Natural killer cell (primary cell): ENCODE measurements around the gene WFDC1. TPM values are rescaled to one million over a fixed set of nuclear protein-coding genes. Genes with fewer than 3 reads are reported as not detected.
A peak's percentile ranks its signal among the peaks of the same experiment; 100 is the strongest.

ENCODE experiments used
- ATAC-seq, 3 donors: fragments of 150-1000 bp in 2 of 3; fragments of 200-7000 bp in 1 of 3; cut with Tn5 transposase; 1 replicate in 1 of 3; 2 replicates in 2 of 3; pipeline ENCODE4 v1.10.0; 2021; ENCODE audit warnings: mild to moderate bottlenecking in 2 of 3, moderate library complexity in 2 of 3
- DNase-seq, 2 donors: peaks; one replicate each; pipeline versions ENCODE4 v3.0.0 to v3.0.0-alpha.2; 2013 to 2021; ENCODE audit warnings: mixed read lengths in 1 of 2
- H3K27ac ChIP-seq: one replicate; pipeline ENCODE4 v1.5.1; 2013; ENCODE audit warnings: mild to moderate bottlenecking, low read length
- H3K27me3 ChIP-seq: one replicate; pipeline ENCODE4 v1.6.1; 2013; ENCODE audit warnings: low read length; ENCODE audit not compliant: control insufficient read depth, insufficient read depth
- H3K36me3 ChIP-seq: one replicate; pipeline ENCODE4 v1.6.1; 2013; ENCODE audit warnings: low read length; ENCODE audit not compliant: control insufficient read depth, insufficient read depth
- H3K4me1 ChIP-seq: one replicate; pipeline ENCODE4 v1.6.1; 2013; ENCODE audit warnings: low read length; ENCODE audit not compliant: control insufficient read depth, insufficient read depth
- H3K4me3 ChIP-seq: one replicate; pipeline ENCODE4 v1.5.1; 2013; ENCODE audit warnings: low read length
- H3K9me3 ChIP-seq: one replicate; pipeline ENCODE4 v1.6.1; 2013; ENCODE audit warnings: low read length; ENCODE audit not compliant: control insufficient read depth, insufficient read depth
- H3K27ac Mint-ChIP-seq, 2 donors: one replicate each; pipeline ENCODE4 v1.8.0; 2022; ENCODE audit warnings: mild to moderate bottlenecking in 2 of 2, mixed read lengths in 2 of 2, moderate library complexity in 1 of 2
- H3K27me3 Mint-ChIP-seq, 2 donors: one replicate each; pipeline ENCODE4 v1.8.0; 2022; ENCODE audit warnings: low read depth in 2 of 2, mixed read lengths in 2 of 2
- H3K36me3 Mint-ChIP-seq: one replicate; pipeline ENCODE4 v1.8.0; 2022; ENCODE audit warnings: mixed read lengths
- H3K4me1 Mint-ChIP-seq, 2 donors: one replicate each; pipeline ENCODE4 v1.8.0; 2022; ENCODE audit warnings: mixed read lengths in 2 of 2
- H3K4me3 Mint-ChIP-seq: one replicate; pipeline ENCODE4 v1.8.0; 2022; ENCODE audit warnings: mild to moderate bottlenecking, moderate library complexity, mixed read lengths
- H3K9me3 Mint-ChIP-seq, 2 donors: one replicate each; pipeline ENCODE4 v1.8.0; 2022; ENCODE audit warnings: mixed read lengths in 2 of 2
- CTCF ChIP-seq: fragments of 200-600 bp; IDR thresholded peaks from one replicate; pipeline ENCODE4 v1.8.0; 2022; ENCODE audit warnings: antibody characterized with exemption
- WGBS: methylation state at CpG from one replicate; pipeline ENCODE4 v1.1.7; 2013; ENCODE audit warnings: missing lambda C conversion rate; ENCODE audit not compliant: insufficient coverage; 5-methylcytosine and 5-hydroxymethylcytosine counted together
- intact Hi-C: fragments of 100-400 bp; cut with micrococcal nuclease; formaldehyde crosslinking; loops from one replicate; pipeline ENCODE4 v1.14.2; 2022
- total RNA-seq, 4 donors: library from RNA; stranded (reverse); fragments of 120-200 nt in 1 of 4; gene quantifications; one replicate each; pipeline versions ENCODE4 v1.2.3 to v1.2.4, GENCODE V29; 2013 to 2022

The WFDC1 gene
- total RNA-seq, 3 donors from 2014 or later (not counting 1 experiment from before 2014, with no cell fraction given) = not detected

- Mint-ChIP-seq H3K9me3 (no peaks in the 10 kb centered on the region), H3K27me3 (peaks cover 31 to 42% of the 10 kb centered on the region in 2 donors), H3K4me1 (peaks cover 0 to 9% of the 10 kb centered on the region in 2 donors), H3K36me3 (no peaks in the 10 kb centered on the region), H3K27ac (no peak overlapping the region), H3K4me3 (no peak overlapping the region)
- Histone ChIP-seq H3K4me1 (peaks cover 12% of the 10 kb centered on the region), H3K27me3 (no peaks in the 10 kb centered on the region), H3K36me3 (no peaks in the 10 kb centered on the region), H3K9me3 (no peaks in the 10 kb centered on the region), H3K27ac (no peak overlapping the region), H3K4me3 (no peak overlapping the region)
- DNase-seq (no peak), ATAC-seq (no peak)
- TF ChIP-seq CTCF = no peak
- intact Hi-C loops = no loop called here
- WGBS = 92% methylated on average over 5 of the region's 5 CpGs
These were observed 1.3 kb upstream of the WFDC1 start for GRCh38 chr16:84293406-84293805.

- H3K27me3 ChIP-seq = no peaks in the 10 kb centered on the region
- H3K36me3 ChIP-seq = no peaks in the 10 kb centered on the region
- TF ChIP-seq CTCF = no peak
- H3K9me3 Mint-ChIP-seq = no peaks in the 10 kb centered on the region
- intact Hi-C loops = no loop called here
- ATAC-seq = peak in 1 of 3 donors; percentile 20
- H3K4me3 Mint-ChIP-seq = no peak overlapping the region
- H3K9me3 ChIP-seq = no peaks in the 10 kb centered on the region
- no peaks in the 10 kb centered on the region for H3K36me3 Mint-ChIP-seq
- no peak overlapping the region for H3K27ac ChIP-seq
- H3K27ac Mint-ChIP-seq = no peak overlapping the region
- under 1% methylated on average over 6 of the region's 10 CpGs for WGBS
- DNase-seq = no peak
- peaks cover 29 to 42% of the 10 kb centered on the region in 2 donors for H3K27me3 Mint-ChIP-seq
- no peak overlapping the region for H3K4me3 ChIP-seq
- H3K4me1 Mint-ChIP-seq = peaks cover 0 to 9% of the 10 kb centered on the region in 2 donors
- peaks cover 12% of the 10 kb centered on the region for H3K4me1 ChIP-seq
These were observed 561 bp upstream of the WFDC1 start for GRCh38 chr16:84294117-84294516.

GRCh38 chr16:84295203-84295860 is 654 bp downstream of the WFDC1 start:
- no peak for TF ChIP-seq CTCF
- H3K4me1 Mint-ChIP-seq = peaks cover 0 to 9% of the 10 kb centered on the region in 2 donors
- H3K36me3 ChIP-seq = no peaks in the 10 kb centered on the region
- peaks cover 27 to 42% of the 10 kb centered on the region in 2 donors for H3K27me3 Mint-ChIP-seq
- DNase-seq (no peak), ATAC-seq (no peak)
- WGBS = 50% methylated on average over 14 of the region's 14 CpGs
- no peaks in the 10 kb centered on the region for H3K9me3 Mint-ChIP-seq
- no peak overlapping the region for H3K27ac Mint-ChIP-seq
- intact Hi-C loops = no loop called here
- H3K4me1 ChIP-seq = peaks cover 12% of the 10 kb centered on the region
- H3K4me3 Mint-ChIP-seq = peak overlapping the region; percentile 17
- no peaks in the 10 kb centered on the region for H3K9me3 ChIP-seq
- H3K36me3 Mint-ChIP-seq = no peaks in the 10 kb centered on the region
- no peaks in the 10 kb centered on the region for H3K27me3 ChIP-seq
- H3K27ac ChIP-seq = no peak overlapping the region
- no peak overlapping the region for H3K4me3 ChIP-seq
